CD4-positive, alpha-beta T cell (primary cell): ENCODE results near the gene CDKAL1. TPM values are rescaled to one million over a fixed set of nuclear protein-coding genes. Genes with fewer than 3 reads are reported as not detected.

ENCODE experiments used
- ATAC-seq: fragments of 200-7000 bp; cut with Tn5 transposase; one replicate; pipeline ENCODE4 v1.10.0; 2022; ENCODE audit warnings: mild to moderate bottlenecking; ENCODE audit not compliant: poor library complexity
- CTCF ChIA-PET: fragments of 350-600 bp; sonication (Branson Sonifier 250); formaldehyde crosslinking; loops from one replicate; lab custom pipeline; 2021; ENCODE audit warnings: antibody characterized with exemption, inconsistent platforms; lab: Charles Lee
- POLR2A ChIA-PET: fragments of 350-600 bp; sonication (Branson Sonifier 250); formaldehyde crosslinking; loops from one replicate; lab custom pipeline; 2021; ENCODE audit warnings: antibody characterized with exemption, inconsistent platforms; lab: Charles Lee
- DNase-seq, 14 experiments: peaks; one replicate each; pipeline ENCODE4 v3.0.0-alpha.2; 2013 to 2020; ENCODE audit warnings: mixed read lengths in 2 of 14
- H3K27ac ChIP-seq, 2 donors: one replicate each; pipeline versions ENCODE4 v1.5.1 to v1.7.0; 2013; ENCODE audit warnings: low read length in 2 of 2, low read depth in 1 of 2, mild to moderate bottlenecking in 1 of 2
- H3K27me3 ChIP-seq, 2 experiments: 1 replicate in 1 of 2; 2 replicates in 1 of 2; pipeline versions ENCODE4 v1.6.1 to v1.7.0; 2013; ENCODE audit warnings: low read length in 2 of 2, control low read depth in 1 of 2, mild to moderate bottlenecking in 1 of 2, moderate library complexity in 1 of 2; ENCODE audit not compliant: insufficient read depth in 2 of 2, control insufficient read depth in 1 of 2
- H3K36me3 ChIP-seq: one replicate; pipeline ENCODE4 v1.6.1; 2013; ENCODE audit warnings: low read length, control low read depth; ENCODE audit not compliant: insufficient read depth
- H3K4me1 ChIP-seq: one replicate; pipeline ENCODE4 v1.6.1; 2013; ENCODE audit warnings: low read length, control low read depth; ENCODE audit not compliant: insufficient read depth
- H3K4me3 ChIP-seq: one replicate; pipeline ENCODE4 v1.5.1; 2013; ENCODE audit warnings: mild to moderate bottlenecking, low read length, moderate library complexity
- H3K9me3 ChIP-seq, 2 experiments: 1 replicate in 1 of 2; 2 replicates in 1 of 2; pipeline versions ENCODE4 v1.6.1 to v1.7.0; 2013; ENCODE audit warnings: low read length in 2 of 2, mild to moderate bottlenecking in 2 of 2, control low read depth in 1 of 2, moderate library complexity in 1 of 2; ENCODE audit not compliant: control insufficient read depth in 1 of 2, insufficient read depth in 1 of 2
- H3K27ac Mint-ChIP-seq: one replicate; pipeline ENCODE4 v1.8.0; 2020; ENCODE audit warnings: mixed read lengths
- H3K27me3 Mint-ChIP-seq: one replicate; pipeline ENCODE4 v1.8.0; 2021; ENCODE audit warnings: mixed read lengths
- H3K36me3 Mint-ChIP-seq: one replicate; pipeline ENCODE4 v1.8.0; 2021; ENCODE audit warnings: low read depth, mixed read lengths
- H3K4me1 Mint-ChIP-seq: one replicate; pipeline ENCODE4 v1.8.0; 2021; ENCODE audit warnings: low read depth, mixed read lengths
- H3K4me3 Mint-ChIP-seq: one replicate; pipeline ENCODE4 v1.8.0; 2020; ENCODE audit warnings: mild to moderate bottlenecking, mixed read lengths
- H3K9me3 Mint-ChIP-seq: one replicate; pipeline ENCODE4 v1.8.0; 2020; ENCODE audit warnings: mixed read lengths
- CTCF ChIP-seq: fragments of 200-600 bp; IDR thresholded peaks from one replicate; pipeline ENCODE4 v1.8.0; 2022; ENCODE audit warnings: antibody characterized with exemption, mild to moderate bottlenecking
- intact Hi-C, 2 experiments: fragments of 100-400 bp; cut with DNase I in 1 of 2; cut with micrococcal nuclease in 1 of 2; formaldehyde crosslinking; loops; one replicate each; pipeline versions ENCODE4 v1.15.1 to v1.9.0; 2023 to 2025; cut with DNase I, micrococcal nuclease
- total RNA-seq, 174 experiments: library from RNA in 2 of 174; stranded (reverse) in 2 of 174; gene quantifications; one replicate each; pipeline ENCODE4 v1.2.3 and lab custom pipeline; 2021 to 2026

CDKAL1 gene
- total RNA-seq, 2 experiments from 2014 or later, result 21.3 to 23.9 TPM

GRCh38 chr6:20879121-20879520 lies 344.9 kb downstream of the CDKAL1 start:
- H3K27ac Mint-ChIP-seq, result no peak overlapping the region
- intact Hi-C loops, result no loop called here
- ChIA-PET POLR2A (no interaction called here), CTCF (no interaction called here)
- no peaks in the 10 kb centered on the region for H3K36me3 ChIP-seq
- no peaks in the 10 kb centered on the region for H3K27me3 Mint-ChIP-seq
- H3K27me3 ChIP-seq, result no peaks in the 10 kb centered on the region
- H3K4me1 Mint-ChIP-seq, result no peaks in the 10 kb centered on the region
- peaks cover 73% of the 10 kb centered on the region for H3K36me3 Mint-ChIP-seq
- H3K4me3 Mint-ChIP-seq, result no peak overlapping the region
- H3K9me3 ChIP-seq, result peaks cover 0 to 6% of the 10 kb centered on the region in 2 experiments
- no peak overlapping the region for H3K27ac ChIP-seq
- no peak for TF ChIP-seq CTCF
- H3K9me3 Mint-ChIP-seq, result peaks cover 8% of the 10 kb centered on the region
- H3K4me3 ChIP-seq, result no peak overlapping the region
- DNase-seq (no peak), ATAC-seq (no peak)
- H3K4me1 ChIP-seq, result no peaks in the 10 kb centered on the region

- peaks cover 3 to 6% of the 10 kb centered on the region in 2 experiments for H3K9me3 ChIP-seq
- H3K27me3 ChIP-seq, result no peaks in the 10 kb centered on the region
- ATAC-seq, result no peak
- H3K36me3 Mint-ChIP-seq, result peaks cover 77% of the 10 kb centered on the region
- H3K4me3 ChIP-seq, result no peak overlapping the region
- no peaks in the 10 kb centered on the region for H3K4me1 ChIP-seq
- no peak overlapping the region for H3K27ac ChIP-seq
- ChIA-PET CTCF (no interaction called here), POLR2A (no interaction called here)
- intact Hi-C loops, result no loop called here
- no peak overlapping the region for H3K4me3 Mint-ChIP-seq
- no peak for DNase-seq
- no peaks in the 10 kb centered on the region for H3K36me3 ChIP-seq
- H3K9me3 Mint-ChIP-seq, result peaks cover 10% of the 10 kb centered on the region
- no peak for TF ChIP-seq CTCF
- H3K4me1 Mint-ChIP-seq, result no peaks in the 10 kb centered on the region
- no peaks in the 10 kb centered on the region for H3K27me3 Mint-ChIP-seq
- no peak overlapping the region for H3K27ac Mint-ChIP-seq
Measured at GRCh38 chr6:20879526-20879925, 345.3 kb downstream of the CDKAL1 start.

GRCh38 chr6:20881365-20881764 lies 347.1 kb downstream of the CDKAL1 start:
- no peak overlapping the region for H3K27ac Mint-ChIP-seq
- Histone ChIP-seq H3K9me3 (peaks cover 10 to 13% of the 10 kb centered on the region in 2 experiments), H3K4me1 (no peaks in the 10 kb centered on the region), H3K36me3 (no peaks in the 10 kb centered on the region), H3K27me3 (no peaks in the 10 kb centered on the region), H3K27ac (no peak overlapping the region), H3K4me3 (no peak overlapping the region)
- ChIA-PET POLR2A (no interaction called here), CTCF (no interaction called here)
- DNase-seq (no peak), ATAC-seq (no peak)
- TF ChIP-seq CTCF, result no peak
- peaks cover 92% of the 10 kb centered on the region for H3K36me3 Mint-ChIP-seq
- no peak overlapping the region for H3K4me3 Mint-ChIP-seq
- no peaks in the 10 kb centered on the region for H3K4me1 Mint-ChIP-seq
- peaks cover 18% of the 10 kb centered on the region for H3K9me3 Mint-ChIP-seq
- intact Hi-C loops, result no loop called here
- H3K27me3 Mint-ChIP-seq, result no peaks in the 10 kb centered on the region
